K562 (cell line): Measurements from ENCODE around the gene C1orf167.

ENCODE experiments used
- ARID1B ChIP-seq: fragments of 450-650 bp; IDR thresholded peaks from 2 replicates; pipeline ENCODE4 v1.6.1; 2016; ENCODE audit warnings: antibody characterized with exemption, mild to moderate bottlenecking, inconsistent platforms
- CC2D1A ChIP-seq: fragments of 450-650 bp; IDR thresholded peaks from 2 replicates; pipeline ENCODE4 v1.6.1; 2017; ENCODE audit warnings: mild to moderate bottlenecking
- CEBPB ChIP-seq: fragments of 450-650 bp; IDR thresholded peaks from 2 replicates; pipeline ENCODE4 v1.6.1; 2016; ENCODE audit warnings: missing genetic modification characterization, missing compliant biosample characterization
- PTRF ChIP-seq: fragments of 450-650 bp; IDR thresholded peaks from 2 replicates; pipeline ENCODE4 v1.6.1; 2016; ENCODE audit warnings: mild to moderate bottlenecking, missing genetic modification characterization, missing compliant biosample characterization
- SIN3B ChIP-seq: fragments of 450-650 bp; IDR thresholded peaks from 2 replicates; pipeline ENCODE4 v1.6.1; 2017; ENCODE audit warnings: low read depth, mild to moderate bottlenecking, moderate library complexity
- TF ChIP-seq, protein P1 (sequence below): sonication (generic); formaldehyde crosslinking; IDR thresholded peaks from 2 replicates; pipeline ENCODE4 v1.8.1; 2023; ENCODE audit warnings: mild to moderate bottlenecking, missing genetic modification reagents, moderate library complexity
- TF ChIP-seq, protein P2 (sequence below), 3 experiments: IDR thresholded peaks in 2 of 3; conservative IDR thresholded peaks in 1 of 3; 2 replicates each; pipeline ENCODE4 v1.5.1; 2011 to 2012; ENCODE audit warnings: low read length in 3 of 3, mild to moderate bottlenecking in 3 of 3, control low read depth in 2 of 3, improper control_type of control experiment in 1 of 3, inconsistent platforms in 1 of 3, low read depth in 1 of 3, mixed read lengths in 1 of 3, moderate library complexity in 1 of 3; ENCODE audit not compliant: insufficient read depth in 2 of 3
- TF ChIP-seq, protein P3 (sequence below), 2 experiments: IDR thresholded peaks in 1 of 2; conservative IDR thresholded peaks in 1 of 2; 2 replicates each; pipeline ENCODE4 v1.6.1; 2016; ENCODE audit warnings: low read depth in 2 of 2, mild to moderate bottlenecking in 1 of 2, missing compliant biosample characterization in 1 of 2, missing genetic modification characterization in 1 of 2, moderate library complexity in 1 of 2

DNA sequence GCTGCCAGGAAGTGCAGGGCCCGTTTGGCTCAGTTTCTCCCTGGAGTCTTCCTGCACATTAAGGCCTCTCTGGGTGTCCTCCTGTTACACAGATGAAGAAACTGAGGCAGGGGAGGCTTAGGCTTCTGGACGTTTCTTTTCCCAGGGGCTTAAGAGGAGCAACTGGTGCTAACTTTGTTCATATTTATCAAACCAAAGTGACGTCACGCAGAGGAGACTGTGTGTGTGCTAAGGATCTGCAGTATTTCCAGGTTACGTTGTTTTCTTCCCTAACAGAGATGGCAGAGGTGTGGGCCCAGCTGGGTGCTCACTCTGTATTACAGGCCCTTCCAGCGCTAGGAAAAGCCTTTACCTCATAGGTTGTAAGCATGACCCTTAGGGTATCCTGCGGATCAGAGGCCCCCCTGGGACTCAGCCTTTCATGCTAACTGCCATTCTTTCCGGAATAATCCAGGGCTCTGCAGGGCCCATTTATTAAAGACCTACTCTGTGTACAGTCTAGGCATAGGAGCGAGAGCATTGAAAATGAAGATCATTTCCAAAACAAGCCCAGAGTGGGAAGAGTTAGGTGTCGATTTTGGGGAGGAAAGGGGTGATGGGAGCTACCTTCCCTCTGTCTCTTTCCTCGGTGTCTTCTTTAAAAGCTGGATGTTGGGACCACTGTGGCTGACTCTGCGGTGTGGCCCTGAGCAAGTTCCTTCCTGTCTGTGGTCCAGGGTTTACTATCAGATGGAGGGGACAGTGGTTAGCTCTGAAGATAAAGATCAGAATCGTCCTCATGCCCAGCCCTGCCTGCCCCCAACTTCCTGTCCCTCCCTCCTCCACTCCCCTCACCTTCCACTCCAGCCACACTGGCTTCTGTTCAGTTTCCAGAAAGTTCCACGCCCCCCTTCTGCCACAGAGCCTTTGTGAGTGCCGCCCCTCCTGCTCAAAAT, 21.5 kb upstream of the C1orf167 start:
- TF ChIP-seq CEBPB (tag) (no peak), CC2D1A (no peak), ARID1B (peak; percentile 81), SIN3B (no peak), PTRF (tag) (no peak)
- TF ChIP-seq, protein P1, sequence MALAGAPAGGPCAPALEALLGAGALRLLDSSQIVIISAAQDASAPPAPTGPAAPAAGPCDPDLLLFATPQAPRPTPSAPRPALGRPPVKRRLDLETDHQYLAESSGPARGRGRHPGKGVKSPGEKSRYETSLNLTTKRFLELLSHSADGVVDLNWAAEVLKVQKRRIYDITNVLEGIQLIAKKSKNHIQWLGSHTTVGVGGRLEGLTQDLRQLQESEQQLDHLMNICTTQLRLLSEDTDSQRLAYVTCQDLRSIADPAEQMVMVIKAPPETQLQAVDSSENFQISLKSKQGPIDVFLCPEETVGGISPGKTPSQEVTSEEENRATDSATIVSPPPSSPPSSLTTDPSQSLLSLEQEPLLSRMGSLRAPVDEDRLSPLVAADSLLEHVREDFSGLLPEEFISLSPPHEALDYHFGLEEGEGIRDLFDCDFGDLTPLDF, result no peak
- TF ChIP-seq, protein P2, sequence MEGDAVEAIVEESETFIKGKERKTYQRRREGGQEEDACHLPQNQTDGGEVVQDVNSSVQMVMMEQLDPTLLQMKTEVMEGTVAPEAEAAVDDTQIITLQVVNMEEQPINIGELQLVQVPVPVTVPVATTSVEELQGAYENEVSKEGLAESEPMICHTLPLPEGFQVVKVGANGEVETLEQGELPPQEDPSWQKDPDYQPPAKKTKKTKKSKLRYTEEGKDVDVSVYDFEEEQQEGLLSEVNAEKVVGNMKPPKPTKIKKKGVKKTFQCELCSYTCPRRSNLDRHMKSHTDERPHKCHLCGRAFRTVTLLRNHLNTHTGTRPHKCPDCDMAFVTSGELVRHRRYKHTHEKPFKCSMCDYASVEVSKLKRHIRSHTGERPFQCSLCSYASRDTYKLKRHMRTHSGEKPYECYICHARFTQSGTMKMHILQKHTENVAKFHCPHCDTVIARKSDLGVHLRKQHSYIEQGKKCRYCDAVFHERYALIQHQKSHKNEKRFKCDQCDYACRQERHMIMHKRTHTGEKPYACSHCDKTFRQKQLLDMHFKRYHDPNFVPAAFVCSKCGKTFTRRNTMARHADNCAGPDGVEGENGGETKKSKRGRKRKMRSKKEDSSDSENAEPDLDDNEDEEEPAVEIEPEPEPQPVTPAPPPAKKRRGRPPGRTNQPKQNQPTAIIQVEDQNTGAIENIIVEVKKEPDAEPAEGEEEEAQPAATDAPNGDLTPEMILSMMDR (IDR thresholded peaks at IDR 0.05 in 2 of 3, conservative IDR thresholded peaks at IDR 0.05 in 1 of 3; ENCODE audit: insufficient read depth in 2 of 3, low read depth in 1 of 3, low read length in 3 of 3), result no peak
- TF ChIP-seq, protein P3, sequence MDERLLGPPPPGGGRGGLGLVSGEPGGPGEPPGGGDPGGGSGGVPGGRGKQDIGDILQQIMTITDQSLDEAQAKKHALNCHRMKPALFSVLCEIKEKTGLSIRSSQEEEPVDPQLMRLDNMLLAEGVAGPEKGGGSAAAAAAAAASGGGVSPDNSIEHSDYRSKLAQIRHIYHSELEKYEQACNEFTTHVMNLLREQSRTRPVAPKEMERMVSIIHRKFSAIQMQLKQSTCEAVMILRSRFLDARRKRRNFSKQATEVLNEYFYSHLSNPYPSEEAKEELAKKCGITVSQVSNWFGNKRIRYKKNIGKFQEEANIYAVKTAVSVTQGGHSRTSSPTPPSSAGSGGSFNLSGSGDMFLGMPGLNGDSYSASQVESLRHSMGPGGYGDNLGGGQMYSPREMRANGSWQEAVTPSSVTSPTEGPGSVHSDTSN (CRISPR knock-in tag; IDR thresholded peaks at IDR 0.05; ENCODE audit: low read depth), result no peak
- TF ChIP-seq, protein P3 (tag; conservative IDR thresholded peaks at IDR 0.05; ENCODE audit: low read depth), result no peak
